Parathyroid adenoma (tissue), 2 donors: ENCODE data around the gene PLSCR2.

ENCODE experiments used
- H2AFZ ChIP-seq: fragments of 300-600 bp; sonication (generic); one replicate; pipeline ENCODE4 v1.7.0; 2017; ENCODE audit warnings: antibody characterized with exemption, mild to moderate bottlenecking
- H3K27ac ChIP-seq: fragments of 300-600 bp; sonication (generic); one replicate; pipeline ENCODE4 v1.7.0; 2017
- H3K27me3 ChIP-seq: fragments of 300-600 bp; sonication (generic); one replicate; pipeline ENCODE4 v1.7.0; 2017; ENCODE audit warnings: low read length; ENCODE audit not compliant: control insufficient read depth, insufficient read depth
- H3K36me3 ChIP-seq: fragments of 300-600 bp; sonication (generic); one replicate; pipeline ENCODE4 v1.7.0; 2017; ENCODE audit warnings: low read length; ENCODE audit not compliant: control insufficient read depth, insufficient read depth
- H3K4me1 ChIP-seq: fragments of 300-600 bp; sonication (generic); one replicate; pipeline ENCODE4 v1.7.0; 2017; ENCODE audit warnings: control low read depth
- H3K4me2 ChIP-seq: fragments of 300-600 bp; sonication (generic); one replicate; pipeline ENCODE4 v1.7.0; 2017; ENCODE audit warnings: low read length
- H3K4me3 ChIP-seq: fragments of 300-600 bp; sonication (generic); one replicate; pipeline ENCODE4 v1.7.0; 2017; ENCODE audit warnings: low read depth, low read length
- H3K79me2 ChIP-seq: fragments of 300-600 bp; sonication (generic); one replicate; pipeline ENCODE4 v1.7.0; 2017; ENCODE audit warnings: control low read depth
- H3K9ac ChIP-seq: fragments of 300-600 bp; sonication (generic); one replicate; pipeline ENCODE4 v1.7.0; 2017; ENCODE audit warnings: mild to moderate bottlenecking
- H3K9me3 ChIP-seq: fragments of 300-600 bp; sonication (generic); one replicate; pipeline ENCODE4 v1.7.0; 2017; ENCODE audit warnings: low read length; ENCODE audit not compliant: control insufficient read depth
- TF ChIP-seq, protein P1 (sequence below): fragments of 300-600 bp; sonication (generic); IDR thresholded peaks from one replicate; pipeline ENCODE4 v1.7.0; 2017; ENCODE audit warnings: antibody characterized with exemption, mild to moderate bottlenecking
- donor health status: primary hyperparathyroidism.

PLSCR2 gene

DNA sequence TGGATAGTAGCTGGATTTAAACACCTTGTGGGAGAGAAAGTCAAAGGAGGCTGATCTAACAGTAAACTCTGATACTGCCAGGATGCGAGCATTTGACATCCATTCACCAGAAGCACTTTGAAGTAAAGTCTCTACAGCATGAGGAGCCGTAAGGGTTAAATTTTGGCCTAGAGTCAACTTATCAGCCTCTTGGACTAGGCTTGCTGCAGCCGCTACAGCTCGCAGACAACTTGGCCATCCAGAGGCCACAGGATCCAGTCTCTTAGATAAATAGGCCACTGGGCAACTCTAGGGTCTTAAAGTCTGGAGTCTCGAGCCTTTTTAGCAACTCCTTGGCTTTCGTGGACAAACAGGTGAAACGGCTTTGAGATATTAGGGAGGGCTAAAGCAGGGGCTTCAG, 61.4 kb downstream of the PLSCR2 start:
- H2AFZ ChIP-seq = no peak overlapping the region
- no peak overlapping the region for H3K4me3 ChIP-seq
- H3K4me2 ChIP-seq = no peak overlapping the region
- TF ChIP-seq, protein P1, sequence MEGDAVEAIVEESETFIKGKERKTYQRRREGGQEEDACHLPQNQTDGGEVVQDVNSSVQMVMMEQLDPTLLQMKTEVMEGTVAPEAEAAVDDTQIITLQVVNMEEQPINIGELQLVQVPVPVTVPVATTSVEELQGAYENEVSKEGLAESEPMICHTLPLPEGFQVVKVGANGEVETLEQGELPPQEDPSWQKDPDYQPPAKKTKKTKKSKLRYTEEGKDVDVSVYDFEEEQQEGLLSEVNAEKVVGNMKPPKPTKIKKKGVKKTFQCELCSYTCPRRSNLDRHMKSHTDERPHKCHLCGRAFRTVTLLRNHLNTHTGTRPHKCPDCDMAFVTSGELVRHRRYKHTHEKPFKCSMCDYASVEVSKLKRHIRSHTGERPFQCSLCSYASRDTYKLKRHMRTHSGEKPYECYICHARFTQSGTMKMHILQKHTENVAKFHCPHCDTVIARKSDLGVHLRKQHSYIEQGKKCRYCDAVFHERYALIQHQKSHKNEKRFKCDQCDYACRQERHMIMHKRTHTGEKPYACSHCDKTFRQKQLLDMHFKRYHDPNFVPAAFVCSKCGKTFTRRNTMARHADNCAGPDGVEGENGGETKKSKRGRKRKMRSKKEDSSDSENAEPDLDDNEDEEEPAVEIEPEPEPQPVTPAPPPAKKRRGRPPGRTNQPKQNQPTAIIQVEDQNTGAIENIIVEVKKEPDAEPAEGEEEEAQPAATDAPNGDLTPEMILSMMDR = no peak
- H3K27ac ChIP-seq = no peak overlapping the region
- no peaks in the 10 kb centered on the region for H3K36me3 ChIP-seq
- H3K27me3 ChIP-seq = no peaks in the 10 kb centered on the region
- H3K4me1 ChIP-seq = no peaks in the 10 kb centered on the region
- no peak overlapping the region for H3K9ac ChIP-seq
- no peaks in the 10 kb centered on the region for H3K79me2 ChIP-seq
- no peaks in the 10 kb centered on the region for H3K9me3 ChIP-seq

DNA sequence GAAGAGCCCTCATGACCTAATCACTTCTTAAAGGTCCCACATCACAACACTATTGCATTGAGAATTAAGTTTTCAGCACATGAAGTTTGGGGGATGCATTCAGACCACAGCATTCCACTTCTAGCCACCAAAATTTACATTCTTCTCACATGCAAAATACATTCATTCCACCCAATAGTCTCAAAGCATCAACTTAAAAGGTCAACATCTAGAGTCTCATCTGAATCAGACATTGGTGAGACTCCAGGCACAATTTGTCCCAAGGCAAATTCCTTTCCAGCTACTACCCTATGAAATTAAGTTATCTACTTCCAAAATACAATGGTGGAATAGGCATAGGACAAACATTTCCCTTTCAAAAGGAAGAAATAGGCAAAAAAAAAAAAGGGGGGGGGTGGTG, 64.9 kb downstream of the PLSCR2 start:
- no peaks in the 10 kb centered on the region for H3K79me2 ChIP-seq
- H3K27me3 ChIP-seq = no peaks in the 10 kb centered on the region
- H3K36me3 ChIP-seq = no peaks in the 10 kb centered on the region
- no peak overlapping the region for H3K27ac ChIP-seq
- no peak overlapping the region for H3K9ac ChIP-seq
- H3K9me3 ChIP-seq = no peaks in the 10 kb centered on the region
- H3K4me1 ChIP-seq = no peaks in the 10 kb centered on the region
- TF ChIP-seq, protein P1 = no peak
- no peak overlapping the region for H3K4me2 ChIP-seq
- H3K4me3 ChIP-seq = no peak overlapping the region
- no peak overlapping the region for H2AFZ ChIP-seq

DNA sequence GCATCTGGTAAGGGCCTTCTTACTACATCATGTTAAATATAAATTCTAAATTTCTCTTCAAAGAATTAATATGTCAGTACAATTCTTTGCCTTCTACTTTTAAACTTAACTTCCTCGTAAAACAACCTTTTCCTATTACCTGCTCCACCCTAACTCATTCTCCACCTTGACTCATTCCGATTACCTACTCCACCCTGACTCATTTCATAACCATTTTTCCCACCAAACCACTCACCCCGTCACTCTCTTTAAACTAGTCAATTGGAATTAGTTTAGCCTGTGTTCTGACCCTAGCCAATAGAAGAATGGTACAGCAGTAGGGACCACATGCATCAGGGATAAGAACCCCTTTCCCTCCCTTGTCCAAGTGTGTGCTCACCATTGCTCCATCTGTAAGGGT, 65.6 kb downstream of the PLSCR2 start:
- H3K9ac ChIP-seq = no peak overlapping the region
- no peaks in the 10 kb centered on the region for H3K9me3 ChIP-seq
- H3K36me3 ChIP-seq = no peaks in the 10 kb centered on the region
- no peaks in the 10 kb centered on the region for H3K79me2 ChIP-seq
- TF ChIP-seq, protein P1 = no peak
- no peak overlapping the region for H2AFZ ChIP-seq
- H3K27me3 ChIP-seq = no peaks in the 10 kb centered on the region
- no peak overlapping the region for H3K4me2 ChIP-seq
- no peak overlapping the region for H3K27ac ChIP-seq
- no peaks in the 10 kb centered on the region for H3K4me1 ChIP-seq
- no peak overlapping the region for H3K4me3 ChIP-seq

DNA sequence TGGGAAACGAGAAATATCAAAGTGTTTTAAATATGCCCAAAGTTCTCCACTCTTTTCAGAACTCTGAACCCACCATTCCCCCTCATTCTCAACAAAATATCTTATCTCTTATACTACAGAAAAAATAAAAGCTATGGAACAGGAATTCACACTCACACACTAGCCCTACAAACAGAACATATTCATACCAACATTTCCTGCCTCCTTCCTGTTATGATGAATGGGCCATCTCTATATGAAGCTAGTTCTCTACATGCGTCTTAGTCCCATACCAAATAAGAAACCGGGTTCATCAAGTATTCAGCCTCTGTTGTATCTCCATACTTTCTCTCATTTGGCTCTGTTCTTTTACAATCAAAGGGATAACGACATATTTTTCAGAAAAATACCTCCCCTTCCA, 72.6 kb downstream of the PLSCR2 start:
- TF ChIP-seq, protein P1 = no peak
- Histone ChIP-seq H3K9me3 (no peaks in the 10 kb centered on the region), H3K36me3 (no peaks in the 10 kb centered on the region), H3K27me3 (no peaks in the 10 kb centered on the region), H3K9ac (no peak overlapping the region), H3K27ac (no peak overlapping the region), H3K4me3 (no peak overlapping the region), H3K4me2 (no peak overlapping the region), H3K79me2 (no peaks in the 10 kb centered on the region), H3K4me1 (no peaks in the 10 kb centered on the region), H2AFZ (no peak overlapping the region)

DNA sequence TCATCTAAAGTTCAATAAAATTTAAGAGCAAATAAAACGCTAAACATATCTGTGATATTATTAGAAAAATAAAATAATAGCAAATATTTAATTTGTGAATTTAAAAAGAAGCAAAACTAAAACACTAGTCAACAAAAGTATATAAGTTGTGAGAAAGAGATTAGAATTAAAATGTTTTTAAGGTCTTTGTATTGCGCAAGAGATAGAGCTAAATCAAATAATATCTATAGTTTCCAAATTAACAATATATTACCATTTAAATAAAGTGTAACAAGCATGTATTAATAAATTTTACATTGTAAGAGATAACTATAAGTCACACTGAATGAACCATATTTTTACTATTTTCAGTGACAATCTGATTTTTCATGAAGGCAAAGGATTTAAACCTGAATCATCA, 74.2 kb downstream of the PLSCR2 start:
- no peaks in the 10 kb centered on the region for H3K27me3 ChIP-seq
- TF ChIP-seq, protein P1 = no peak

More for the DNA sequence above, 74.2 kb downstream of the PLSCR2 start:
- Histone ChIP-seq H3K36me3 (no peaks in the 10 kb centered on the region), H3K4me3 (no peak overlapping the region), H2AFZ (no peak overlapping the region), H3K4me1 (no peaks in the 10 kb centered on the region), H3K9ac (no peak overlapping the region), H3K79me2 (no peaks in the 10 kb centered on the region), H3K9me3 (no peaks in the 10 kb centered on the region), H3K4me2 (no peak overlapping the region), H3K27ac (no peak overlapping the region)
